Fibroblast of lung (primary cell): Measurements from ENCODE around the gene ST3GAL4. TPM values are rescaled to one million over a fixed set of nuclear protein-coding genes. Genes with fewer than 3 reads are reported as not detected.

ENCODE experiments used
- DNase-seq, 2 donors: peaks; one replicate each; pipeline versions ENCODE4 v3.0.0 to v3.0.0-alpha.2; 2010; ENCODE audit warnings: low read depth in 2 of 2
- H2AFZ ChIP-seq: 2 replicates; pipeline ENCODE4 v1.5.1; 2012; ENCODE audit warnings: low read length, control low read depth, inconsistent platforms
- H3K27ac ChIP-seq: 2 replicates; pipeline ENCODE4 v1.5.1; 2011; ENCODE audit warnings: low read length, control low read depth; ENCODE audit not compliant: insufficient read depth
- H3K27me3 ChIP-seq: 2 replicates; pipeline ENCODE4 v1.5.1; 2011; ENCODE audit warnings: mild to moderate bottlenecking, low read length; ENCODE audit not compliant: control insufficient read depth, insufficient read depth
- H3K36me3 ChIP-seq: 2 replicates; pipeline ENCODE4 v1.5.1; 2011; ENCODE audit warnings: low read length; ENCODE audit not compliant: control insufficient read depth, insufficient read depth
- H3K4me1 ChIP-seq: 2 replicates; pipeline ENCODE4 v1.5.1; 2011; ENCODE audit warnings: low read length; ENCODE audit not compliant: control insufficient read depth, insufficient read depth; ENCODE audit errors: extremely low read depth
- H3K4me2 ChIP-seq: 2 replicates; pipeline ENCODE4 v1.5.1; 2011; ENCODE audit warnings: low read length, control low read depth; ENCODE audit not compliant: insufficient read depth; ENCODE audit errors: extremely low read depth
- H3K4me3 ChIP-seq, 4 experiments: fragments of 200-600 bp in 1 of 4; sonication (generic) in 1 of 4; replicated peaks in 1 of 4; 2 replicates each; pipeline ENCODE4 v1.5.1; 2011 to 2016; ENCODE audit warnings: low read length in 4 of 4, low read depth in 3 of 4, mild to moderate bottlenecking in 3 of 4, control low read depth in 2 of 4, inconsistent platforms in 1 of 4, mixed read lengths in 1 of 4; ENCODE audit not compliant: insufficient read depth in 1 of 4; ENCODE audit errors: control extremely low read depth in 1 of 4
- H3K79me2 ChIP-seq: 2 replicates; pipeline ENCODE4 v1.5.1; 2012; ENCODE audit warnings: mild to moderate bottlenecking, low read length, inconsistent platforms; ENCODE audit not compliant: control insufficient read depth, insufficient read depth
- H3K9ac ChIP-seq: 2 replicates; pipeline ENCODE4 v1.5.1; 2011; ENCODE audit warnings: mild to moderate bottlenecking, low read length, control low read depth; ENCODE audit not compliant: insufficient read depth
- H3K9me3 ChIP-seq: 2 replicates; pipeline ENCODE4 v1.5.1; 2012; ENCODE audit warnings: low read depth, low read length; ENCODE audit not compliant: control insufficient read depth, insufficient read depth
- H4K20me1 ChIP-seq: 2 replicates; pipeline ENCODE4 v1.5.1; 2011; ENCODE audit warnings: low read length; ENCODE audit not compliant: control insufficient read depth, insufficient read depth; ENCODE audit errors: extremely low read depth
- EZH2 ChIP-seq: IDR thresholded peaks from 2 replicates; pipeline ENCODE4 v1.5.1; 2012; ENCODE audit warnings: low read length, control low read depth, mild to moderate bottlenecking; ENCODE audit errors: missing control alignments
- polyA plus RNA-seq, 2 donors: library from polyadenylated mRNA; depleted of rRNA in 1 of 2; stranded (reverse) in 1 of 2; unstranded in 1 of 2; fragments of >200 nt; gene quantifications; 2 replicates each; pipeline ENCODE4 v1.2.1, GENCODE V29; 2011 to 2012; ENCODE audit warnings: missing spikeins in 1 of 2
- total RNA-seq: library from RNA; depleted of rRNA; stranded (reverse); fragments of >200 nt; gene quantifications from 2 replicates; pipeline ENCODE4 v1.2.1, GENCODE V29; 2014
- TF ChIP-seq, protein P1 (sequence below), 2 donors: IDR thresholded peaks in 1 of 2; conservative IDR thresholded peaks in 1 of 2; 1 replicate in 1 of 2; 2 replicates in 1 of 2; pipeline ENCODE4 v1.5.1; 2011 to 2012; ENCODE audit warnings: low read length in 2 of 2, control low read depth in 1 of 2, inconsistent platforms in 1 of 2, low read depth in 1 of 2, mild to moderate bottlenecking in 1 of 2

The ST3GAL4 gene
- total and polyA plus RNA-seq, 2 donors (not counting 1 experiment from before 2014, with no cell fraction given) = 16.7 to 36.8 TPM

GRCh38 chr11:126433244-126433846 lies 77.9 kb downstream of the ST3GAL4 start:
- Histone ChIP-seq H3K79me2 (no peaks in the 10 kb centered on the region), H3K36me3 (no peaks in the 10 kb centered on the region), H3K4me2 (no peak overlapping the region), H4K20me1 (no peaks in the 10 kb centered on the region), H3K4me3 (no peak overlapping the region), H3K27me3 (no peaks in the 10 kb centered on the region), H3K27ac (no peak overlapping the region), H3K4me1 (peaks cover 16% of the 10 kb centered on the region), H3K9me3 (no peaks in the 10 kb centered on the region), H2AFZ (no peak overlapping the region), H3K9ac (no peak overlapping the region)
- TF ChIP-seq, protein P1, sequence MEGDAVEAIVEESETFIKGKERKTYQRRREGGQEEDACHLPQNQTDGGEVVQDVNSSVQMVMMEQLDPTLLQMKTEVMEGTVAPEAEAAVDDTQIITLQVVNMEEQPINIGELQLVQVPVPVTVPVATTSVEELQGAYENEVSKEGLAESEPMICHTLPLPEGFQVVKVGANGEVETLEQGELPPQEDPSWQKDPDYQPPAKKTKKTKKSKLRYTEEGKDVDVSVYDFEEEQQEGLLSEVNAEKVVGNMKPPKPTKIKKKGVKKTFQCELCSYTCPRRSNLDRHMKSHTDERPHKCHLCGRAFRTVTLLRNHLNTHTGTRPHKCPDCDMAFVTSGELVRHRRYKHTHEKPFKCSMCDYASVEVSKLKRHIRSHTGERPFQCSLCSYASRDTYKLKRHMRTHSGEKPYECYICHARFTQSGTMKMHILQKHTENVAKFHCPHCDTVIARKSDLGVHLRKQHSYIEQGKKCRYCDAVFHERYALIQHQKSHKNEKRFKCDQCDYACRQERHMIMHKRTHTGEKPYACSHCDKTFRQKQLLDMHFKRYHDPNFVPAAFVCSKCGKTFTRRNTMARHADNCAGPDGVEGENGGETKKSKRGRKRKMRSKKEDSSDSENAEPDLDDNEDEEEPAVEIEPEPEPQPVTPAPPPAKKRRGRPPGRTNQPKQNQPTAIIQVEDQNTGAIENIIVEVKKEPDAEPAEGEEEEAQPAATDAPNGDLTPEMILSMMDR (conservative IDR thresholded peaks at IDR 0.05 in 1 of 2, IDR thresholded peaks at IDR 0.05 in 1 of 2; ENCODE audit: low read depth in 1 of 2, low read length in 2 of 2) = no peak
- no peak for TF ChIP-seq EZH2
- no peak for DNase-seq

GRCh38 chr11:126433989-126434949 lies 78.8 kb downstream of the ST3GAL4 start:
- Histone ChIP-seq H3K4me1 (peaks cover 16% of the 10 kb centered on the region), H3K4me3 (no peak overlapping the region), H2AFZ (no peak overlapping the region), H4K20me1 (no peaks in the 10 kb centered on the region), H3K27ac (no peak overlapping the region), H3K4me2 (no peak overlapping the region), H3K9me3 (no peaks in the 10 kb centered on the region), H3K36me3 (no peaks in the 10 kb centered on the region), H3K79me2 (no peaks in the 10 kb centered on the region), H3K27me3 (no peaks in the 10 kb centered on the region), H3K9ac (no peak overlapping the region)
- TF ChIP-seq EZH2 = no peak
- TF ChIP-seq, protein P1 (conservative IDR thresholded peaks at IDR 0.05 in 1 of 2, IDR thresholded peaks at IDR 0.05 in 1 of 2; ENCODE audit: low read depth in 1 of 2, low read length in 2 of 2) = no peak
- DNase-seq = no peak

DNA sequence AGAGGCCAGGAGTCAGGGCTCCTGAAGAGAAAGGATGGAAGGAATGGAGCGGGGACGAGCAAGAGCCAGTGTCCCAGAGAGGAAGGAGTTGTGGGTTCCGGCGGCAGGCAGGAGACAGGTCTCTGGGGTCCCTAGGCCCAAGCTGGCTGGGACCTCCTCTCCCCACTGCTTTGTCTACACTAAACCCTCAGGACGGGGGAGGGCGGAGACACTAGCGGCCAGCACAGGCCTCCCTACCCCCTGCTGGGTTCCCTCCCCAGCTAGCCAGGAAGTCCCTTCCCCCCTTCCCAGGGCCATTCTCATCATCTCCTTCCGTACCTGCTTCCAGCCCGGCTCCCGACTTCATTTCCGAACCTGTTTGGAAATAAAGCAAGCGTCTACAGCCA lies 79.5 kb downstream of the ST3GAL4 start:
- TF ChIP-seq, protein P1 (conservative IDR thresholded peaks at IDR 0.05 in 1 of 2, IDR thresholded peaks at IDR 0.05 in 1 of 2; ENCODE audit: low read depth in 1 of 2, low read length in 2 of 2) = no peak
- TF ChIP-seq EZH2 = no peak
- Histone ChIP-seq H3K4me2 (no peak overlapping the region), H3K27me3 (no peaks in the 10 kb centered on the region), H2AFZ (no peak overlapping the region), H3K9ac (no peak overlapping the region), H3K79me2 (no peaks in the 10 kb centered on the region), H3K4me3 (no peak overlapping the region), H3K4me1 (peaks cover 16% of the 10 kb centered on the region), H3K9me3 (no peaks in the 10 kb centered on the region), H3K27ac (no peak overlapping the region), H4K20me1 (no peaks in the 10 kb centered on the region), H3K36me3 (no peaks in the 10 kb centered on the region)
- DNase-seq = no peak
